ENCODE measurements around the gene ANKS1A. TPM values are rescaled to one million over a fixed set of nuclear protein-coding genes. Genes with fewer than 3 reads are reported as not detected.
"Not testable (repeated sequence)": the region's sequence is repeated elsewhere in the genome, so short reads cannot be mapped to it uniquely, and the experiment has no call there.

The ANKS1A gene
- 1 to 10 TPM; 7.4 to 9.1 TPM for total RNA-seq

GRCh38 chr6:34888874-34889555 lies at the start of gene ANKS1A:
ANKS1A (plus strand) TSS chr6:34889255; CDS start chr6:34889403, 148 bp downstream.
- ATAC-seq (peak; percentile 68), DNase-seq (peak; percentile 93)
- intact Hi-C loops (cut with DNase I, micrococcal nuclease): loop anchor here (1.0 to 10.0 kb wide), 16 partner anchors 23 to 652 kb away; partner anchors contain the start of genes SNRPC (in 2 of the 2), BLTP3A (in 1 of the 2), FANCE (in 1 of the 2) and HMGA1 (in 1 of the 2)
- Mint-ChIP-seq H3K4me3 (peak within 1 kb of the TSS; percentile 100), H3K4me1 (peaks cover 37% of the 10 kb centered on the region), H3K9me3 (ENCODE audit: low read depth) (peaks cover 3% of the 10 kb centered on the region), H3K27ac (peak within 1 kb of the TSS; percentile 100), H3K36me3 (ENCODE audit: low read depth) (peaks cover 20% of the 10 kb centered on the region), H3K27me3 (no peaks in the 10 kb centered on the region)
- CTCF ChIA-PET: interaction anchor here (0.6 to 1.2 kb wide), 5 partner anchors 9 to 151 kb away, joined by 3 to 7 read pairs (median 3); no protein-coding TSS in a partner anchor
- POLR2A ChIA-PET: interaction anchor here (0.6 to 2.5 kb wide), 7 partner anchors 12 to 370 kb away, joined by 3 to 10 read pairs (median 4); partner anchors contain the start of genes BLTP3A, SNRPC and ZNF76

GRCh38 chr6:34839666-34840352 lies 49.2 kb upstream of the ANKS1A start:
- no peaks in the 10 kb centered on the region for H3K9me3 Mint-ChIP-seq (ENCODE audit: low read depth)
- ChIA-PET POLR2A (no interaction called here), CTCF (no interaction called here)
- ATAC-seq (no peak), DNase-seq (no peak)
- H3K27ac Mint-ChIP-seq: peak overlapping the region; percentile 12
- intact Hi-C loops (cut with DNase I, micrococcal nuclease): no loop called here
- H3K4me3 Mint-ChIP-seq: no peak overlapping the region
- peaks cover 3% of the 10 kb centered on the region for H3K4me1 Mint-ChIP-seq
- peaks cover 15% of the 10 kb centered on the region for H3K36me3 Mint-ChIP-seq (ENCODE audit: low read depth)
- no peaks in the 10 kb centered on the region for H3K27me3 Mint-ChIP-seq

- POLR2A ChIA-PET; H3K9me3 Mint-ChIP-seq (ENCODE audit: low read depth); H3K27ac Mint-ChIP-seq; DNase-seq; H3K27me3 Mint-ChIP-seq; H3K4me1 Mint-ChIP-seq; ATAC-seq; H3K4me3 Mint-ChIP-seq; intact Hi-C loops (cut with DNase I, micrococcal nuclease); CTCF ChIA-PET: not testable (repeated sequence)
- H3K36me3 Mint-ChIP-seq (ENCODE audit: low read depth): peaks cover 18% of the 10 kb centered on the region
Measured at GRCh38 chr6:34849066-34849465, 40.0 kb upstream of the ANKS1A start.

- Mint-ChIP-seq H3K4me3 (no peak overlapping the region), H3K27ac (no peak overlapping the region), H3K4me1 (no peaks in the 10 kb centered on the region), H3K36me3 (ENCODE audit: low read depth) (peaks cover 25% of the 10 kb centered on the region), H3K27me3 (no peaks in the 10 kb centered on the region), H3K9me3 (ENCODE audit: low read depth) (no peaks in the 10 kb centered on the region)
- intact Hi-C loops (cut with DNase I, micrococcal nuclease): no loop called here
- no peak for ATAC-seq
- CTCF ChIA-PET: no interaction called here
- DNase-seq: no peak
- POLR2A ChIA-PET: no interaction called here
Measured at GRCh38 chr6:34851361-34851760, 37.7 kb upstream of the ANKS1A start.

- peaks cover 27% of the 10 kb centered on the region for H3K36me3 Mint-ChIP-seq (ENCODE audit: low read depth)
- no peaks in the 10 kb centered on the region for H3K9me3 Mint-ChIP-seq (ENCODE audit: low read depth)
- H3K4me3 Mint-ChIP-seq: no peak overlapping the region
- ATAC-seq (no peak), DNase-seq (no peak)
- no peak overlapping the region for H3K27ac Mint-ChIP-seq
- ChIA-PET CTCF (interaction anchor here (0.6 to 0.7 kb wide), 2 partner anchors 34 to 82 kb away, joined by 3 read pairs; no protein-coding TSS in a partner anchor), POLR2A (interaction anchor here (0.6 kb wide), 1 partner anchor 76 kb away, joined by 4 read pairs; no protein-coding TSS in a partner anchor)
- no peaks in the 10 kb centered on the region for H3K27me3 Mint-ChIP-seq
- intact Hi-C loops (cut with DNase I, micrococcal nuclease): no loop called here
- H3K4me1 Mint-ChIP-seq: no peaks in the 10 kb centered on the region
Measured at GRCh38 chr6:34852406-34853085, 36.5 kb upstream of the ANKS1A start.

- Mint-ChIP-seq H3K4me1 (no peaks in the 10 kb centered on the region), H3K9me3 (ENCODE audit: low read depth) (no peaks in the 10 kb centered on the region), H3K27ac (no peak overlapping the region), H3K36me3 (ENCODE audit: low read depth) (peaks cover 38% of the 10 kb centered on the region), H3K4me3 (no peak overlapping the region), H3K27me3 (no peaks in the 10 kb centered on the region)
- ChIA-PET POLR2A (no interaction called here), CTCF (interaction anchor here (0.7 kb wide), 1 partner anchor 1821 kb away, joined by 4 read pairs; no protein-coding TSS in a partner anchor)
- intact Hi-C loops (cut with DNase I, micrococcal nuclease): no loop called here
- no peak for ATAC-seq
- no peak for DNase-seq
Measured at GRCh38 chr6:34855463-34855862, 33.6 kb upstream of the ANKS1A start.

- DNase-seq (no peak), ATAC-seq (no peak)
- Mint-ChIP-seq H3K4me3 (no peak overlapping the region), H3K9me3 (ENCODE audit: low read depth) (no peaks in the 10 kb centered on the region), H3K36me3 (ENCODE audit: low read depth) (peaks cover 34% of the 10 kb centered on the region), H3K27me3 (no peaks in the 10 kb centered on the region), H3K27ac (no peak overlapping the region), H3K4me1 (no peaks in the 10 kb centered on the region)
- intact Hi-C loops (cut with DNase I, micrococcal nuclease): no loop called here
- CTCF ChIA-PET: no interaction called here
- POLR2A ChIA-PET: no interaction called here
Measured at GRCh38 chr6:34858681-34859080, 30.4 kb upstream of the ANKS1A start.

GRCh38 chr6:34859951-34860350 lies 29.1 kb upstream of the ANKS1A start:
- ChIA-PET CTCF (no interaction called here), POLR2A (interaction anchor here (0.6 kb wide), 1 partner anchor 89 kb away, joined by 3 read pairs; no protein-coding TSS in a partner anchor)
- no peaks in the 10 kb centered on the region for H3K9me3 Mint-ChIP-seq (ENCODE audit: low read depth)
- H3K36me3 Mint-ChIP-seq (ENCODE audit: low read depth): peaks cover 37% of the 10 kb centered on the region
- intact Hi-C loops (cut with DNase I, micrococcal nuclease): no loop called here
- H3K4me3 Mint-ChIP-seq: no peak overlapping the region
- ATAC-seq: no peak
- no peak overlapping the region for H3K27ac Mint-ChIP-seq
- DNase-seq: no peak
- no peaks in the 10 kb centered on the region for H3K4me1 Mint-ChIP-seq
- H3K27me3 Mint-ChIP-seq: no peaks in the 10 kb centered on the region

GRCh38 chr6:34860776-34861175 lies 28.3 kb upstream of the ANKS1A start:
- H3K4me1 Mint-ChIP-seq: no peaks in the 10 kb centered on the region
- no peaks in the 10 kb centered on the region for H3K9me3 Mint-ChIP-seq (ENCODE audit: low read depth)
- H3K36me3 Mint-ChIP-seq (ENCODE audit: low read depth): peaks cover 33% of the 10 kb centered on the region

GRCh38 chr6:34864007-34864406 lies 25.0 kb upstream of the ANKS1A start:
- H3K4me3 Mint-ChIP-seq: no peak overlapping the region
- H3K9me3 Mint-ChIP-seq (ENCODE audit: low read depth): no peaks in the 10 kb centered on the region
- no peak overlapping the region for H3K27ac Mint-ChIP-seq
- ATAC-seq (no peak), DNase-seq (no peak)
- CTCF ChIA-PET: interaction anchor here (0.7 kb wide), 1 partner anchor 715 kb away, joined by 4 read pairs; no protein-coding TSS in a partner anchor
- POLR2A ChIA-PET: no interaction called here
- H3K4me1 Mint-ChIP-seq: no peaks in the 10 kb centered on the region
- H3K27me3 Mint-ChIP-seq: no peaks in the 10 kb centered on the region
- intact Hi-C loops (cut with DNase I, micrococcal nuclease): no loop called here
- H3K36me3 Mint-ChIP-seq (ENCODE audit: low read depth): peaks cover 9% of the 10 kb centered on the region

More at GRCh38 chr6:34860776-34861175, 28.3 kb upstream of the ANKS1A start:
- no peak overlapping the region for H3K27ac Mint-ChIP-seq
- intact Hi-C loops (cut with DNase I, micrococcal nuclease): no loop called here
- ChIA-PET POLR2A (interaction anchor here (0.7 kb wide), 1 partner anchor 169 kb away, joined by 3 read pairs; no protein-coding TSS in a partner anchor), CTCF (no interaction called here)
- DNase-seq: no peak
- H3K4me3 Mint-ChIP-seq: no peak overlapping the region
- ATAC-seq: no peak
- H3K27me3 Mint-ChIP-seq: no peaks in the 10 kb centered on the region

GRCh38 chr6:34865107-34865506 lies 23.9 kb upstream of the ANKS1A start:
- H3K4me1 Mint-ChIP-seq: no peaks in the 10 kb centered on the region
- intact Hi-C loops (cut with DNase I, micrococcal nuclease): no loop called here
- no peaks in the 10 kb centered on the region for H3K9me3 Mint-ChIP-seq (ENCODE audit: low read depth)
- ATAC-seq: no peak
- H3K27ac Mint-ChIP-seq: no peak overlapping the region
- CTCF ChIA-PET: no interaction called here
- no peaks in the 10 kb centered on the region for H3K27me3 Mint-ChIP-seq
- POLR2A ChIA-PET: no interaction called here
- DNase-seq: no peak
- peaks cover 9% of the 10 kb centered on the region for H3K36me3 Mint-ChIP-seq (ENCODE audit: low read depth)
- H3K4me3 Mint-ChIP-seq: no peak overlapping the region

All from activated CD4-positive, alpha-beta T cell treated with anti-CD3 and anti-CD28 coated beads for 36 hours (primary cell).